Hypothalamus (tissue), 51 donors: ENCODE results near the gene SEPTIN2.
"Not testable (repeated sequence)": the region's sequence is repeated elsewhere in the genome, so short reads cannot be mapped to it uniquely, and the experiment has no call there.

ENCODE experiments used
- DNase-seq, 51 donors: peaks; one replicate each; lab custom pipeline; 2025; lab: John Stamatoyannopoulos, UW

Gene SEPTIN2

DNA sequence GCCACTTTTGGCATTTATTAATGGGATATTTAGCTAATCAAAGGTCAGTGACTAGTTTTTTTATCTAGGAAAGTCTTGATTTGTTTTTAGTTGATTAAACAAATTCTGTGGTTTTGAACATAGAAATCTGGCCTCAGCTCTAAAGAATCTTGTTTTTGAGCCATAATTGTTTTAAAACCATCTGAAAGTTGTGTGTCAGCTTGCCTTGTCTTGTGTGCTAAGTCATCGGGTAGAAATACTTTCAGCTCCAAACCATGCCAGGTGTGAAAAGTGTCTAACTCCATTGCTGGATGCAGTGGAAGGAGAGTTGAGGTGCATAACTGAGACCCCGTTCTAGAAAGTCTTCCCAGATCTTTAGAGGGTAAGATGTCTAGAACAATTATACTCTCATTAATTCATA, 63.1 kb downstream of the SEPTIN2 start:
- no peak for DNase-seq

DNA sequence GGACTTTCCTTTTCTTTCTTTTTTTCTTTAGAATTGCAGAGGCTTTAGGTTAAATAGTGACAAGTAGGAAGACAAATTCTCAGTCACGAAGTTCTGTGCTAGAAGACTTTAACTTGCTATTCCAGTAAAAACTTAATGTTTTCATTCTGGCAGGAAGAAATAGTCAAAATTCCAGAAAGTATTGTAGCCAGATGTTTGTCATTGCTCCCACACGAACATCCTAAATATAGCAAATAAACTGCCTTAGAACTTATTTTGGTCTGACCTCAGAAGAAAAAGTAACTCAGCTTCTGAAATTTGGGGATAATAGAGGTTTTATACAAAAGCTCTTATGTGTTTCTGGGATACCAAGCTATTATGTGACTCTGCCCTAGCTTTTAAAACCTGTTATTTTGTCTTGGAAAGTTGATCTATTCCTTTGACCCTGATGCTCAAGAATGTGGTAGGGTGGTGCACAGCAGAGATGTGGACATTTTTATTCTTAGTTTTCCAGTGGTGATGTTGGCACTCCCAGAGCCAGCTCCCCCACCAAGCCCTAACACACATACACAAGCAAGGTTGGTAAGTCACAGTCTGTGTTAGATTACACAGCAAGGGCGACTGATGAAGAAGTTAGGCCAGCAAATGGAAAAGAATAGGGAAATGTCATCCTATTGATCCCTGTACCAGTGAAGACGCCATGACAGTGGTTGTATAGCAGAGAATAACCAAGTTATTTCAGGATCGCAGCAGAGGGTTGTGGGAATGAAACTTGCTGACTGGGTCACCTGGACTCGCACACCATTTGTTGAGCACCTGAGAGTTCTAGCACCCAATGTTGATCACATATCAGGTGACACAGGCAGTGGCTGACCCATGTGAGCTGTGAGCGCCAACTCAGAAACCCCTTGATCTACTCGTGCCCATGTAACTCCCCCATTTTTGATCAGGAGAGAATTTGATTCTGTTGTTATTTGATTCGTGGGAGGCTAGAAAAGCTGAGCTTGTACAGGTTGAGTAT, 64.1 kb downstream of the SEPTIN2 start:
- no peak for DNase-seq

DNA sequence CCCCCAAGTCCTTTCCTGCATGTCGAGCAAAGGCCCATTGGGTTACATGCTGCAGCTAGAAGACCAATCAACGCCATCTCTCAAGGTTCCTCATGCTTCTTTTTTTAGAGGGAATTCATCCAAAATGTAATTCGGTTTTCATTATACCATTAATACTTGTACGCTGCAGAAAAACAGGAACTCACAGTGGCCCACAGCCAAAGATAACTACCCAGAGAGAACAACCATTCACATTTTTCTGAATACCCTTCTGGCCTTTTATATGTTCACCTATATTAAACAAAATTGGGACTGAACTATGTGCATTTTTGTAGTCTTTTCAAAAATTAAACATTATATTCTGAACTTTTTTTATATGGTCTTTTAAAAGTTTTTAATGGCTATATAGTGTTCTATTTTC, 66.1 kb downstream of the SEPTIN2 start:
- DNase-seq = no peak

DNA sequence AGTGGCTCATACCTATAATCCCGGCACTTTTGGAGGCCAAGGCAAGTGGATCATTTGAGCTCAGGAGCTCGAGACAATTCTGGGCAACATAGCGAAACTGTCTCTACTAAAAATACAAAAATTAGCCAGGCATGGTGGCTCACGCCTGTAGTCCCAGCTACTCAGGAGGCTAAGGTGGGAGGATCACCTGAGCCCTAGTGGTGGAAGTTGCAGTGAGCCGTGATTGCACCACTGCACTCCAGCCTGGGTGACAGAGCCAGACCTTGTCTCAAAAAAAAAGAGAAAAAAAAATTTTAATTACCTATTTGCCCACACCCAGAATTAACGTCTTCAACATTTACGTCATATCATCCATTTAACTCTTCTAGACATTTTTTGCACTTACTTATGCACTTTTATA, 69.7 kb downstream of the SEPTIN2 start:
- not testable (repeated sequence) for DNase-seq

DNA sequence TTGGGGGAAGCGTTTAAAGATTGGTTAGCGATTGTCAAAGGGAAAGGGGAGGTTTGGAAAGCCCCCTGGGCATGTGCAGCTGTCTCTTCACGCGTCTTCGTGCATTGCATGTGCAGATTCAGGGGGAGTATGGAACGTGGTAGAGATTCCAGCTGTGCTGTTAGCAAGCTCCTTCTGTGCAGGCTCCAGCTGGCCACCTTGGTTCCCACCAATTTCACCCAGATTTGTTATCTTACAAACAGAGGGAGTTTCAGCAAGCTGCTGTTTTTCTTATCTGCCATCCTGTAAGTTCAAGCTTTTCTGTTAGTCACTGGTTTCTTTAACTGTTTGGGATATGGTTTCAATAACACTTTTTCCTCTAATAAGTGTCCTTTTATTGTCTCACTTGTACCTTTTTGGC, 70.8 kb downstream of the SEPTIN2 start:
- DNase-seq = no peak

DNA sequence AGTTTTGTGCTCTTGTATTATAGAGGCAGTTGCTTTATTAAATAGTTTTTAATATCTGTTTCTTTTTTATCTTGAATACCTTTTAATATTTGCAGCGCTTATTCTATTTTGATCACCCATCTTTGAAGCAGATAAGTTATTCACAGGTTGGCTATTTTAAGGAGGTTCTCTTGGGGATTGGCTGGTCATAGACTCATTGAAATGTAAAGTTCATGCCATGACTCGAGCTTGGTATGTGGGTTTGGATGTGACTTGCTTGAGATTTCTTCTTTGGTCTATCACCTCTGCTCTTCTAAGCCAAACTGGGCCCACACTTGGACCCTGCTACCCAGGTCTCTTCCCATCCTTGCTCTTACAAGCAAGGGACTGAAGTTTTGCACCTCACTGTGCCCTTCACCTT, 74.0 kb downstream of the SEPTIN2 start:
- no peak for DNase-seq

DNA sequence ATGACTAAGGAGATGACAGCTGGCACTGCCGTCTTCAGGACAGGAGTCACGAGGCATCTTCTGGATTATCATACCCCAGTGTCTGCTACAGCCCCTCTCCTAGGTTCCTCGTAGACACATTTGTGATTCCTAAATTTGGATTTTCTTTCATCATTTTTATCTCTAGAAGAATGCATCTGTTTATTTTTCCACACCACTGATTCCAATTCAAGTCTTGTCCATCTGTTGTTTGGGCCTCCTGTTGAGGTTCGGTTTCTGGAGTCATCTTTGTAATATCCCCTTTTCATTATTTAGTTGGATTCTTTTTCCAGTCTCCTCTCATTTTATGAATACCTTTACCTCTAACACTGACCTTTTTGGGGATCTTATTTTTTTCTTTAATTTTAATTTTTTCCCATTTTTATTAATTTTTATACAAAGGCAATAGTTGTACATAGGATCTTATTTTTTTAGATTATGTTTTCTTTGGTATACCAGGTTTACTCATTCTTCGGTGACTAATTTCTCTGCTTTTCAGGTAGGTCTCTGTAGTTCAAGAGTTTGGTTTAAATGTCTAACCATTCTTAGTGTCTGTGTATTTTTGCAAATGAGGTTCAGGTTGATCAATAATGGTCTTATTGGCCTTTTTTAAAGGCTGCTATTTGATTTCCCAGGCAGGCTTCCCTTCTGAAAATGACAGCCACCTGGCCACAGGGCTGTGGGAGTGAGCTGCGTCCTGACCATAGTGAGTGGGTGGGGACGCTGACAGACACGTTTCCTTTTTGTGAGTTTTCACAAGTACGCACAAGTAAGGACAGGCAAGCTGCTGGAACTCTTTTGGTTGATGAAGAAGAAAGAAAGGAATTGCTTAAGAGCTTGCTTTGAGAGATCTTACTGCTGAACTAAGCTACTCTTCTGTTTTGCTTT, 74.8 kb downstream of the SEPTIN2 start:
- DNase-seq = no peak

DNA sequence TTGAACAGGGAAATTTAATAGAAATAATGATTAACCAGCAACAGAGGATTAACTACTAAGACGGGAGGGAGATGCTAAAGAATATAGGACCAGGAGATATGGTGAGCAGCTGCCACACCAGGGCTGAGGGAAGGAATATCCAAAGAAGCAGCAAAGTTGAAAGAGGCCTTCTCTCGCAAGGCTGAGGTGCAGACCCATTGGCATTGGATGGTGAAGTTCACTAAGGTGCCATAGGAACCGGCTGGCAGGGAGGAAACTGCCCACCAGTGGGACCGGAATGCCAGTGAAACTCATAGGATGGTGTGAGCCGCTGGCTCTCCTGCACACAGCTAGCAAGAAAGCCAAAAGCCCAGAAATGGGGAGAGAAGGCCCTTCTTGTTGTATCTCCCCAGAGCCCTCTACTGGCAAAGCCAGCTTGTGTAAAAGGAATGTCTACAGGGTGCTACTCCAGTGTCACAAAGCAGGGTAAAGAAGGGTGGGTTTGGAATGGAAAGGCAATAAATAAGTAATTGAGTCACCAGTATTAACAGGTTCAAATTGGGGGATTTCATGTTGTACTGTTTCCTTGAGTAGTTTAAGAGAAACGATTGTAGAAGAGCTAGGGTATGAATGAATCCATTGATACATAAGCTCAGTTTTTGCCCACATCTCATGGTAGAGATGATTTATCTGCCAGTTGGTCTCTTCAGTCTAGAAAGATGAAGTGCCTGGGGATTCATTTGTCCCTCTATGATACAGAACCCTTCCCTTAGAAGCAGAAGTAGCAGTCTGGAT, 76.4 kb downstream of the SEPTIN2 start:
- peak in 11 of 51 donors; percentile 24 to 57 (median 38) for DNase-seq

DNA sequence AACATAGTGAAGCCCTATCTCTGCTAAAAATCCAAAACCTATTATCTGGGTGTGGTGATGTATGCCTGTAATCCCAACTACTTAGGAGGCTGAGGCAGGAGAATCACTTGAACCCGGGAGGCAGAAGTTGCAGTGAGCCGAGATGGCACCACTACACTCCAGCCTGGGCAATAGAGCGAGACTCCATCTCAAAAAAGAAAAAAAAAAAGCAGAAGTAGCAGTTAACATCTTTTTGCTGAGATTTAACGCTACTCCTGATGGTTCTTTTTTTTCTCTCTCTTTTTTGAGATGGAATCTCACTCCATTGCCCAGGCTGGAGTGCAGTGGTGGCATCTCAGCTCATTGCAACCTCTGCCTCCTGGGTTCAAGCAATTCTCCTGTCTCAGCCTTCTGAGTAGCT, 77.0 kb downstream of the SEPTIN2 start:
- DNase-seq = not testable (repeated sequence)

DNA sequence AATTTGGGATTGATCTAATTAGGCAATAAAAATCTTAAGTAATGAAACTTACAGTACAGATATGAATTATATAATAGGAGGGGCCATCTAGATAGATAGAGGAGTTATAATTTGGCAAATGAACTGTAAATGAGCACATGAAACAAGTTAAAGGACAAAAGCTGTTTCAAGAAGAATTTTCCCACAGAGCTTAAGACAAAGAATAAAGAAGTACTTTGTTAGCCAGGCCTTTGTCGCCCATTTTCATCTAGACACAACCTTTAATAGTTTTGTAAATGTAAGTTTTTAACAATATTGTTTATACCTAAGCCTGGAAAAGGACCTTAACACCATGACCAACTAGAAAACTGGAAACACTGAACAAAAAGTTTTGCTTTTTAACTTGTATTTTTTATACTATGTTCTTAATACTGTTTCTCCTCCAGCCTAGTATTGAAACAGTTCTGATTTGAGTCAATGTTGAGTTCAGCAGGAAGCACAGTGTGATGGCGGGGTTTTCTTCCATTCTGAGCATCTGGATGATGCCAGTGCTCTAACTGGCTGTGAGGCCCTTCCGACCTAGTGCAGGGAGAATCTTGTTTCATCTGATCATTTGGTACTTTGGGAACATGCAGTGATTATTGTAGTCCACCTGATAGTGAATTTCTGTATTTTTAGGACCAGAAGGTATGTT, 77.9 kb downstream of the SEPTIN2 start:
- no peak for DNase-seq

DNA sequence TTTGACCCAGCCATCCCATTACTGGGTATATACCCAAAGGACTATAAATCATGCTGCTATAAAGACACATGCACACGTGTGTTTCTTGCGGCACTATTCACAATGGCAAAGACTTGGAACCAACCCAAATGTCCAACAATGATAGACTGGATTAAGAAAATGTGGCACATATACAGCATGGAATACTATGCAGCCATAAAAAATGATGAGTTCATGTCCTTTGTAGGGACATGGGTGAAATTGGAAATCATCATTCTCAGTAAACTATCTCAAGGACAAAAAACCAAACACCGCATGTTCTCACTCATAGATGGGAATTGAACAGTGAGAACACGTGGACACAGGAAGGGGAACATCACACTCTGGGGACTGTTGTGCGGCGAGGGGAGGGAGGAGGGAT, 81.1 kb downstream of the SEPTIN2 start:
- not testable (repeated sequence) for DNase-seq

DNA sequence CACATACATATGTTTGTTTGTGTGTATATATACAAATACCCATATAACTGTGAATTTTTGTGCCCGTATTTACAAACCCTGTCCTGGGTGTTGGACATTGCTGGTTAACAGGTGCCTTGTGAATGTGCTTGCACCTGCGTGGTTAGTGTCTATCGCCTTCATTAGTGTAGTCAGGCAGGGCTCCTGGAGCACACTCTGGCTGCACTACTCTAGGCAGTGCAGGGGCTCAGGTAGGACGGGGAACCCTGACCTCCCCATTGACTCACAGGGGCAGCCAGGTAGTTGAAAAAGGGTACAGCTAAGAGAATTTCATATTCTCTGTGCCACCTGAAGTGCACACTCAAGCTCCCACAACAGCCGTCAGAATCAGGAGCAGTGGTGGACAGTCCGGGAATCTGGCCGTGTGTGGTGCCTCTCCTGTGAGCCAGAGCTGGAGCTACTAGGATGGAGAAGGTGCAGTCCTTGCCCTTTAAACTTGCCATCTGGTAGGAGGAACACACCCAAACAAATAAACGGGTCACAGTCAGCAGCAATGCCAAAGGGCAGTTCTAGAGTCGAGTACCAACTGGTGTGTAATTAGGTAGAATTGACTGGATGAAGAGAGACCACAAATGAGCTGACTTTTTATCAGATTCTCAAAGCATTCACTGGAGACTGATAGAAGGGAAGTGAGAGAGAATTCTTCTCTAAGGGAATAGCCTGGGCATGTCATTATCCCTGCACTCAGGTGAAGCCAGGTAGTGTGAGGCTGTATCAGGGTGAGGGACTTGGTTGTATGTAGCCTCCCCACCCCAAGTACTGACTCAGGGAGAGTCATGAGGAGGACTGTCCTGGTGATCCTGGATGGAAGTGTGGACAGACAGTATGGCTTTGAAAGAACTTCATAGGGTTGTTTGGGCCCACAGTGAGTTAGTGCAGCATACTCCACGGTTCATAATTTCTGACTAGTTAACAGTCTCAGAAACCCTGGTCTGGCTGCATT, 84.5 kb downstream of the SEPTIN2 start:
- DNase-seq = no peak
